K562 (cell line): Measurements from ENCODE around the gene PRKACA. TPM values are rescaled to one million over a fixed set of nuclear protein-coding genes. Genes with fewer than 3 reads are reported as not detected.

Source experiments
- ATAC-seq: fragments of 200-7000 bp; cut with Tn5 transposase; 3 replicates; pipeline ENCODE4 v1.9.1; 2020; ENCODE audit warnings: moderate library complexity
- BruUV-seq: library from RNA; stranded (reverse); fragments of 400-500 nt; replicated peaks from 2 replicates; lab custom pipeline; 2021; lab: Mats Ljungman, UMichigan
- CTCF ChIA-PET: fragments of 300-600 bp; formaldehyde crosslinking; extraction: SDS; loops from one replicate; lab custom pipeline; 2021; ENCODE audit warnings: low intra/inter-chr PET ratio; lab: Yijun Ruan, JAX
- POLR2A ChIA-PET: fragments of 300-600, 350-650 bp; sonication (Branson Sonifier 250); formaldehyde crosslinking; extraction: SDS; loops from one replicate; lab custom pipeline; 2021; ENCODE audit warnings: antibody characterized with exemption, inconsistent platforms; lab: Yijun Ruan, JAX
- DNase-seq, 4 experiments: peaks; one replicate each; pipeline versions ENCODE4 v3.0.0 to v3.0.0-alpha.2; 2011 to 2018; ENCODE audit warnings: low spot score in 3 of 4, mixed read lengths in 3 of 4; ENCODE audit errors: extremely low read depth in 1 of 4
- FAIRE-seq: peaks from 2 replicates; lab custom pipeline; 2011; peaks lifted over from hg19 to GRCh38; lab: Jason Lieb, UNC
- H2AFZ ChIP-seq: 2 replicates; pipeline ENCODE4 v1.6.0; 2011; ENCODE audit warnings: low read depth, low read length, control low read depth, inconsistent platforms
- H3K27ac ChIP-seq: fragments of 200-600 bp; 3 replicates; pipeline ENCODE4 v1.8.0; 2011; ENCODE audit warnings: low read depth, mild to moderate bottlenecking, control low read depth, inconsistent platforms, low read length, moderate library complexity, mixed read lengths; ENCODE audit errors: extremely low read depth
- H3K27me3 ChIP-seq, 2 experiments: fragments of 300-600 bp in 1 of 2; 2 replicates in 1 of 2; 3 replicates in 1 of 2; pipeline versions ENCODE4 v1.6.0 to v1.8.0; 2011; ENCODE audit warnings: inconsistent platforms in 2 of 2, low read length in 2 of 2, mild to moderate bottlenecking in 1 of 2, mixed read lengths in 1 of 2, moderate library complexity in 1 of 2; ENCODE audit not compliant: control insufficient read depth in 2 of 2, insufficient read depth in 2 of 2
- H3K36me3 ChIP-seq: fragments of 300-600 bp; 3 replicates; pipeline ENCODE4 v1.8.0; 2011; ENCODE audit warnings: mild to moderate bottlenecking, low read length, inconsistent platforms; ENCODE audit not compliant: control insufficient read depth, insufficient read depth
- H3K4me1 ChIP-seq, 2 experiments: fragments of 200-600 bp in 1 of 2; replicated peaks in 1 of 2; 2 replicates in 1 of 2; 3 replicates in 1 of 2; pipeline versions ENCODE4 v1.5.1 to v1.8.0; 2011; ENCODE audit warnings: inconsistent platforms in 2 of 2, low read length in 2 of 2, mild to moderate bottlenecking in 1 of 2, mixed read lengths in 1 of 2, moderate library complexity in 1 of 2; ENCODE audit not compliant: control insufficient read depth in 2 of 2, insufficient read depth in 2 of 2
- H3K4me2 ChIP-seq: 2 replicates; pipeline ENCODE4 v1.6.1; 2011; ENCODE audit warnings: low read length, control low read depth, inconsistent platforms, mixed read lengths; ENCODE audit not compliant: insufficient read depth
- H3K4me3 ChIP-seq: fragments of 200-600 bp; sonication (generic), shearing (Covaris generic); 2 replicates; pipeline ENCODE4 v1.5.1; 2016; ENCODE audit warnings: control low read depth, inconsistent platforms
- H3K79me2 ChIP-seq: fragments of 200-600 bp; 3 replicates; pipeline ENCODE4 v1.8.0; 2011; ENCODE audit warnings: low read length, inconsistent platforms; ENCODE audit not compliant: control insufficient read depth, insufficient read depth
- H3K9ac ChIP-seq, 2 experiments: 2 replicates each; pipeline versions ENCODE4 v1.6.0 to v1.6.1; 2011; ENCODE audit warnings: low read depth in 2 of 2, low read length in 2 of 2, control low read depth in 1 of 2, inconsistent platforms in 1 of 2, mild to moderate bottlenecking in 1 of 2, mixed read lengths in 1 of 2; ENCODE audit not compliant: insufficient read depth in 1 of 2
- H3K9me1 ChIP-seq: one replicate; pipeline ENCODE4 v1.6.0; 2011; ENCODE audit warnings: inconsistent platforms, mild to moderate bottlenecking, low read length, moderate library complexity; ENCODE audit not compliant: control insufficient read depth, insufficient read depth
- H3K9me3 ChIP-seq: replicated peaks from 2 replicates; pipeline ENCODE4 v1.5.1; 2011; ENCODE audit warnings: low read depth, low read length, inconsistent platforms; ENCODE audit not compliant: control insufficient read depth, insufficient read depth
- H4K20me1 ChIP-seq: replicated peaks from 2 replicates; pipeline ENCODE4 v1.6.1; 2011; ENCODE audit warnings: low read length, inconsistent platforms, mixed read lengths; ENCODE audit not compliant: control insufficient read depth, insufficient read depth
- ATF1 ChIP-seq, 2 experiments: fragments of 450-650 bp in 1 of 2; IDR thresholded peaks; 2 replicates each; pipeline ENCODE4 v1.6.1; 2016; ENCODE audit warnings: missing compliant biosample characterization in 1 of 2, missing genetic modification characterization in 1 of 2
- MYC ChIP-seq, 2 experiments: fragments of 250-450 bp in 1 of 2; sonication (Bioruptor Pico) in 1 of 2; IDR thresholded peaks; 2 replicates each; pipeline versions ENCODE4 v1.5.1 to v1.6.1; 2012 to 2021; ENCODE audit warnings: low read depth in 2 of 2, borderline replicate concordance in 1 of 2, improper control_type of control experiment in 1 of 2, low read length in 1 of 2, mild to moderate bottlenecking in 1 of 2, moderate library complexity in 1 of 2
- POLR2B ChIP-seq: fragments of 450-650 bp; IDR thresholded peaks from 2 replicates; pipeline ENCODE4 v1.6.1; 2018; ENCODE audit warnings: low read depth; ENCODE audit not compliant: partially characterized antibody
- RBBP5 ChIP-seq: fragments of 200-600 bp; sonication (generic); IDR thresholded peaks from 2 replicates; pipeline ENCODE4 v1.6.1; 2012; ENCODE audit warnings: borderline replicate concordance, mild to moderate bottlenecking, low read length, control low read depth, inconsistent platforms; ENCODE audit not compliant: insufficient read depth, poor library complexity, severe bottlenecking
- SMARCE1 ChIP-seq: fragments of 450-650 bp; IDR thresholded peaks from 2 replicates; pipeline ENCODE4 v1.7.1; 2016; ENCODE audit warnings: mild to moderate bottlenecking
- STAT6 ChIP-seq: sonication (generic); formaldehyde crosslinking; IDR thresholded peaks from 2 replicates; pipeline ENCODE4 v1.8.1; 2023; ENCODE audit warnings: mild to moderate bottlenecking, missing genetic modification reagents
- ZBTB17 ChIP-seq: fragments of 450-650 bp; formaldehyde crosslinking; IDR thresholded peaks from 2 replicates; pipeline ENCODE4 v1.4.0; 2020; ENCODE audit warnings: mild to moderate bottlenecking
- ZNF395 ChIP-seq: fragments of 200-800 bp; sonication (Bioruptor generic); IDR thresholded peaks from 2 replicates; pipeline ENCODE4 v1.6.1; 2017; ENCODE audit warnings: missing genetic modification characterization, missing compliant biosample characterization
- ZNF518B ChIP-seq: fragments of 250-450 bp; sonication (Bioruptor Pico); IDR thresholded peaks from 2 replicates; pipeline ENCODE4 v1.5.0; 2021; ENCODE audit warnings: mild to moderate bottlenecking, moderate library complexity
- ZNF655 ChIP-seq: fragments of 250-450 bp; sonication (Bioruptor Pico); IDR thresholded peaks from 2 replicates; pipeline ENCODE4 v1.5.0; 2021
- WGBS: fragments of 100-300 bp; shearing (Covaris generic); methylation state at CpG from one replicate; pipeline ENCODE4 v1.1.6; 2016; ENCODE audit warnings: low coverage, mixed read lengths; ENCODE audit not compliant: insufficient coverage; ENCODE audit errors: missing lambda C conversion rate; 5-methylcytosine and 5-hydroxymethylcytosine counted together
- in situ Hi-C: fragments of 300-500 bp; cut with MboI; formaldehyde crosslinking; loops from 4 replicates; pipeline ENCODE4 v1.15.0; 2018; ENCODE audit warnings: inconsistent platforms, mixed read lengths
- intact Hi-C: fragments of 100-400 bp; cut with micrococcal nuclease; formaldehyde crosslinking; loops from 2 replicates; pipeline ENCODE4 v1.14.2; 2022
- polyA plus RNA-seq, 8 experiments: library from polyadenylated mRNA; depleted of rRNA in 4 of 8; stranded (reverse) in 5 of 8; unstranded in 3 of 8; fragments of >200 nt; fragmentation: Nextera tagmentation in 2 of 8; fragmentation: Illumina TruSeq in 1 of 8; extraction: Ambion mirVana in 2 of 8; extraction: Trizol in 1 of 8; gene quantifications; 2 replicates each; pipeline versions ENCODE4 v1.2.1 to v1.2.3, GENCODE V29; 2011 to 2014; ENCODE audit warnings: inconsistent platforms in 1 of 8, missing spikeins in 1 of 8
- total RNA-seq, 7 experiments: library from RNA; depleted of rRNA in 6 of 7; stranded (reverse); fragments of >200 nt in 6 of 7; fragmentation: Illumina TruSeq in 2 of 7; extraction: Trizol in 2 of 7; gene quantifications; 2 replicates each; pipeline versions ENCODE4 v1.2.1 to v1.2.3, GENCODE V29; 2011 to 2021; ENCODE audit warnings: low replicate concordance in 1 of 7

PRKACA gene
- total and polyA plus RNA-seq, 9 of the 15 experiments (the other 6 are each of a cell fraction or from before 2014, with no cell fraction given), result 1.2 to 63.1 (median 13.0) TPM

GRCh38 chr19:14113762-14114414, 3.7 kb downstream of the PRKACA start:
- intact Hi-C loops (no loop called here), in situ Hi-C loops (no loop called here)
- FAIRE-seq (peak; percentile 94), ATAC-seq (peak; percentile 48), DNase-seq (peak; percentile 77 to 91 (median 82))
- Histone ChIP-seq H3K4me1 (peaks cover 38 to 56% of the 10 kb centered on the region in 2 experiments; a peak in 4 of 5 replicates), H4K20me1 (no peaks in the 10 kb centered on the region), H2AFZ (peak overlapping the region; percentile 44; the same call in 1 of the 2 replicates), H3K27ac (no peak overlapping the region), H3K9ac (peak overlapping the region; percentile 31 to 62; a peak in 3 of 4 replicates), H3K4me3 (peak overlapping the region; percentile 41), H3K9me3 (no peaks in the 10 kb centered on the region), H3K79me2 (peaks cover 24% of the 10 kb centered on the region), H3K36me3 (peaks cover under 1% of the 10 kb centered on the region; the same call in 2 of the 3 replicates), H3K4me2 (peak overlapping the region; percentile 75), H3K27me3 (no peaks in the 10 kb centered on the region), H3K9me1 (peaks cover 4% of the 10 kb centered on the region)
- no TSS peak for BruUV-seq
- ChIA-PET CTCF (interaction anchor here (2.8 kb wide), 1 partner anchor 234 kb away, joined by 12 read pairs; no protein-coding TSS in a partner anchor), POLR2A (interaction anchor here (0.6 to 2.0 kb wide), 6 partner anchors 21 to 1286 kb away, joined by 3 to 5 read pairs (median 4); partner anchors contain the start of gene ASF1B)
- WGBS, result 36% methylated on average over 18 of the region's 18 CpGs
- TF ChIP-seq RBBP5, result no peak
- no peak for TF ChIP-seq ZNF655 (CRISPR knock-in tag)
- TF ChIP-seq ZBTB17, result peak; percentile 57; the same call in 1 of the 2 replicates
- TF ChIP-seq ZNF518B (CRISPR knock-in tag), result no peak
- no peak for TF ChIP-seq POLR2B
- peak; percentile 68; the same call in 1 of the 2 replicates for TF ChIP-seq ZNF395 (CRISPR knock-in tag)
- TF ChIP-seq ATF1 (CRISPR knock-in tag; IDR thresholded peaks at IDR 0.05), result no peak
- TF ChIP-seq ATF1 (tag; IDR thresholded peaks at IDR 0.05), result no peak
- peak; percentile 46; the same call in 1 of the 2 replicates for TF ChIP-seq MYC (IDR thresholded peaks at IDR 0.05; ENCODE audit: low read depth, low read length)
- no peak for TF ChIP-seq MYC (CRISPR knock-in tag; IDR thresholded peaks at IDR 0.05; ENCODE audit: borderline replicate concordance, low read depth)
- TF ChIP-seq STAT6 (CRISPR knock-in tag), result no peak
- no peak for TF ChIP-seq SMARCE1
